Measurements from ENCODE around the gene ARL2BP. TPM values are rescaled to one million over a fixed set of nuclear protein-coding genes. Genes with fewer than 3 reads are reported as not detected.

Gene ARL2BP
- total RNA-seq: 131 and 145 TPM in 2 replicates

GRCh38 chr16:57244767-57245471, at the start of gene ARL2BP:
Gene ARL2BP, plus strand, starts transcription at chr16:57245259. Its CDS starts 109 bp downstream, at chr16:57245368.

GRCh38 chr16:57284209-57284951, 39.3 kb downstream of the ARL2BP start, which contains the start of gene PLLP:
Gene PLLP, minus strand, starts transcription at chr16:57284672. Its CDS starts 132 bp downstream, at chr16:57284540.

Other genes with a start within 250 kb of the ARL2BP start
- gene CPNE2, start 152.7 kb upstream of the ARL2BP start, total RNA-seq: 14.7 and 14.9 TPM in 2 replicates
- gene PSME3IP1, start 59.2 kb upstream of the ARL2BP start, total RNA-seq: 57.0 and 75.9 TPM in 2 replicates
- 71.9 and 77.4 TPM in 2 replicates for gene RSPRY1, start 58.9 kb upstream of the ARL2BP start, total RNA-seq
- gene PLLP, start 39.4 kb downstream of the ARL2BP start, total RNA-seq: under 0.01 TPM in 2 replicates
- not detected in 2 replicates for gene CCL22, start 113.5 kb downstream of the ARL2BP start, total RNA-seq
- 0.65 and 1.5 TPM in 2 replicates for gene CX3CL1, start 127.2 kb downstream of the ARL2BP start, total RNA-seq
- not detected in 2 replicates for gene CCL17, start 159.5 kb downstream of the ARL2BP start, total RNA-seq
- gene CIAPIN1, start 202.1 kb downstream of the ARL2BP start, total RNA-seq: 36.1 and 42.5 TPM in 2 replicates
- gene COQ9, start 202.2 kb downstream of the ARL2BP start, total RNA-seq: 29.0 and 32.8 TPM in 2 replicates
- 83.2 and 101 TPM in 2 replicates for gene POLR2C, start 217.4 kb downstream of the ARL2BP start, total RNA-seq
- gene DOK4, start 241.2 kb downstream of the ARL2BP start, total RNA-seq: 23.0 and 30.5 TPM in 2 replicates